ENCODE measurements around the gene TREX2. TPM values are rescaled to one million over a fixed set of nuclear protein-coding genes. Genes with fewer than 3 reads are reported as not detected.

Gene TREX2
- total and polyA plus RNA-seq, 2 of the 4 experiments (the other 2 are of a cell fraction): 0.36 to 0.84 TPM

- Histone ChIP-seq H3K14ac (replicated peaks; ENCODE audit: low read depth, low read length) (peak overlapping the region; percentile 92), H4K20me1 (ENCODE audit: insufficient read depth, low read length) (no peaks in the 10 kb centered on the region), H4K8ac (ENCODE audit: low read depth in 2 of 2, low read length in 2 of 2) (peak overlapping the region; percentile 96 to 98), H3K56ac (ENCODE audit: extremely low read depth, insufficient read depth, low read length) (no peak overlapping the region), H3K4me2 (ENCODE audit: low read depth, low read length) (no peak overlapping the region), H3K4me3 (ENCODE audit: insufficient read depth, low read depth, low read length) (no peak overlapping the region), H4K5ac (ENCODE audit: low read depth, low read length) (peak overlapping the region; percentile 92), H3K9me3 (ENCODE audit: control insufficient read depth, insufficient read depth, low read length) (no peaks in the 10 kb centered on the region), H3K79me1 (ENCODE audit: low read depth in 1 of 2, low read length in 2 of 2) (peaks cover 0 to 3% of the 10 kb centered on the region in 2 experiments; a peak in 1 of 4 replicates), H3K4me1 (ENCODE audit: control insufficient read depth, insufficient read depth, low read length) (peaks cover 26% of the 10 kb centered on the region), H2BK120ac (ENCODE audit: low read depth, low read length) (peak overlapping the region; percentile 97), H2BK20ac (ENCODE audit: low read depth, low read length) (peak overlapping the region; percentile 93), H3K18ac (ENCODE audit: low read depth, low read length) (peak overlapping the region; percentile 79), H3K27ac (ENCODE audit: insufficient read depth, low read length) (peak overlapping the region; percentile 87), H3K4ac (ENCODE audit: low read depth, low read length) (peak overlapping the region; percentile 98), H2AFZ (replicated peaks; ENCODE audit: low read length, poor library complexity) (peak overlapping the region; percentile 90), H3K36me3 (ENCODE audit: control insufficient read depth, insufficient read depth, low read length) (no peaks in the 10 kb centered on the region), H2BK5ac (ENCODE audit: low read depth, low read length, poor library complexity, severe bottlenecking) (peak overlapping the region; percentile 76), H2BK15ac (ENCODE audit: low read depth, low read length) (peak overlapping the region; percentile 97; the same call in 2 of the 3 replicates), H3K27me3 (ENCODE audit: control insufficient read depth, insufficient read depth, low read length) (no peaks in the 10 kb centered on the region), H2AK9ac (replicated peaks; ENCODE audit: low read depth, low read length, poor library complexity) (peak overlapping the region; percentile 83), H3K9me1 (ENCODE audit: insufficient read depth, low read length) (peaks cover 9% of the 10 kb centered on the region), H2AK5ac (ENCODE audit: low read depth, low read length) (peak overlapping the region; percentile 98), H3K23ac (ENCODE audit: low read depth, low read length) (peak overlapping the region; percentile 73; the same call in 1 of the 2 replicates), H3K9ac (ENCODE audit: low read depth, low read length) (peak overlapping the region; percentile 59; the same call in 1 of the 2 replicates), H4K91ac (ENCODE audit: insufficient read depth, low read depth, low read length) (peak overlapping the region; percentile 94)
- CTCF ChIA-PET: interaction anchor here (0.6 kb wide), 1 partner anchor 111 kb away, joined by 9 read pairs; no protein-coding TSS in a partner anchor
- POLR2A ChIA-PET (ENCODE audit: unreplicated experiment): no interaction called here
- no peak for DNase-seq
- ATAC-seq (ENCODE audit: low read depth): no peak
- BruUV-seq (replicated peaks): no TSS peak
- in situ Hi-C loops (cut with MboI; ENCODE audit: low sequenced_read_pairs) (no loop called here), intact Hi-C loops (cut with micrococcal nuclease) (no loop called here), dilution Hi-C loops (cut with HindIII; ENCODE audit: low sequenced_read_pairs, unreplicated experiment) (no loop called here)
- WGBS, 2 experiments (ENCODE audit: extremely low coverage in 2 of 2, insufficient read length in 1 of 2): 29% methylated on average over 2 of the region's 11 CpGs; no CpG with 5 or more reads in 1 of the 2 experiments
- no peak for TF ChIP-seq RAD21 (IDR thresholded peaks at IDR 0.05; ENCODE audit: low read length)
- no peak for TF ChIP-seq SMC3 (IDR thresholded peaks at IDR 0.05; ENCODE audit: low read depth, low read length)
- no peak for TF ChIP-seq BHLHE40 (IDR thresholded peaks at IDR 0.05; ENCODE audit: low read depth, low read length)
- no peak for TF ChIP-seq FOS (IDR thresholded peaks at IDR 0.05; ENCODE audit: low read depth, low read length)
- no peak for TF ChIP-seq CEBPB (IDR thresholded peaks at IDR 0.05; ENCODE audit: low read depth, low read length)
- no peak for TF ChIP-seq ELK1 (IDR thresholded peaks at IDR 0.05; ENCODE audit: borderline replicate concordance, low read depth, low read length)
- no peak for TF ChIP-seq CTCF (conservative IDR thresholded peaks at IDR 0.05; ENCODE audit: low read depth, low read length)
These were observed 41.8 kb upstream of the TREX2 start for GRCh38 chrX:153487590-153488071.

Measured in IMR-90 (cell line).